SK-N-MC (cell line): ENCODE data around the gene SPSB1.

ENCODE experiments used
- EZH2 ChIP-seq: fragments of 200-600 bp; sonication (generic); IDR thresholded peaks from one replicate; pipeline ENCODE4 v1.6.1; 2017; ENCODE audit warnings: antibody characterized with exemption
- POLR2AphosphoS5 ChIP-seq: IDR thresholded peaks from 2 replicates; pipeline ENCODE4 v1.6.1; 2012; ENCODE audit warnings: mild to moderate bottlenecking, low read depth, low read length, borderline replicate concordance

GRCh38 chr1:9319208-9319788 lies 26.6 kb downstream of the SPSB1 start:
- TF ChIP-seq POLR2AphosphoS5 (no peak), EZH2 (no peak)
